Astrocyte of the spinal cord (primary cell): ENCODE measurements around the gene ZMAT5.
"Not testable (repeated sequence)": the region's sequence is repeated elsewhere in the genome, so short reads cannot be mapped to it uniquely, and the experiment has no call there.

Experiments
- DNase-seq: peaks from one replicate; pipeline ENCODE4 v3.0.0; 2011; ENCODE audit warnings: low read depth, low spot score
- H3K4me3 ChIP-seq: 2 replicates; pipeline ENCODE4 v1.5.1; 2011; ENCODE audit warnings: low read depth, mild to moderate bottlenecking, low read length, moderate library complexity
- in situ Hi-C: cut with HindIII; loops from 2 replicates; pipeline ENCODE4 v1.10.0; 2017; ENCODE audit warnings: low sequenced_read_pairs
- TF ChIP-seq, protein P1 (sequence below): IDR thresholded peaks from 2 replicates; pipeline ENCODE4 v1.5.1; 2012; ENCODE audit warnings: low read depth, mild to moderate bottlenecking, low read length, inconsistent platforms

ZMAT5 gene

GRCh38 chr22:29756341-29756740 is 10.5 kb downstream of the ZMAT5 start:
- TF ChIP-seq, protein P1, sequence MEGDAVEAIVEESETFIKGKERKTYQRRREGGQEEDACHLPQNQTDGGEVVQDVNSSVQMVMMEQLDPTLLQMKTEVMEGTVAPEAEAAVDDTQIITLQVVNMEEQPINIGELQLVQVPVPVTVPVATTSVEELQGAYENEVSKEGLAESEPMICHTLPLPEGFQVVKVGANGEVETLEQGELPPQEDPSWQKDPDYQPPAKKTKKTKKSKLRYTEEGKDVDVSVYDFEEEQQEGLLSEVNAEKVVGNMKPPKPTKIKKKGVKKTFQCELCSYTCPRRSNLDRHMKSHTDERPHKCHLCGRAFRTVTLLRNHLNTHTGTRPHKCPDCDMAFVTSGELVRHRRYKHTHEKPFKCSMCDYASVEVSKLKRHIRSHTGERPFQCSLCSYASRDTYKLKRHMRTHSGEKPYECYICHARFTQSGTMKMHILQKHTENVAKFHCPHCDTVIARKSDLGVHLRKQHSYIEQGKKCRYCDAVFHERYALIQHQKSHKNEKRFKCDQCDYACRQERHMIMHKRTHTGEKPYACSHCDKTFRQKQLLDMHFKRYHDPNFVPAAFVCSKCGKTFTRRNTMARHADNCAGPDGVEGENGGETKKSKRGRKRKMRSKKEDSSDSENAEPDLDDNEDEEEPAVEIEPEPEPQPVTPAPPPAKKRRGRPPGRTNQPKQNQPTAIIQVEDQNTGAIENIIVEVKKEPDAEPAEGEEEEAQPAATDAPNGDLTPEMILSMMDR, result no peak
- H3K4me3 ChIP-seq, result no peak overlapping the region
- in situ Hi-C loops, result no loop called here
- no peak for DNase-seq

- DNase-seq, result no peak
- TF ChIP-seq, protein P1, result no peak
- no peak overlapping the region for H3K4me3 ChIP-seq
- in situ Hi-C loops, result no loop called here
These were observed 10.9 kb downstream of the ZMAT5 start for GRCh38 chr22:29755889-29756288.

- in situ Hi-C loops, result not testable (repeated sequence)
These were observed 12.0 kb downstream of the ZMAT5 start for GRCh38 chr22:29754658-29755395.

DNA sequence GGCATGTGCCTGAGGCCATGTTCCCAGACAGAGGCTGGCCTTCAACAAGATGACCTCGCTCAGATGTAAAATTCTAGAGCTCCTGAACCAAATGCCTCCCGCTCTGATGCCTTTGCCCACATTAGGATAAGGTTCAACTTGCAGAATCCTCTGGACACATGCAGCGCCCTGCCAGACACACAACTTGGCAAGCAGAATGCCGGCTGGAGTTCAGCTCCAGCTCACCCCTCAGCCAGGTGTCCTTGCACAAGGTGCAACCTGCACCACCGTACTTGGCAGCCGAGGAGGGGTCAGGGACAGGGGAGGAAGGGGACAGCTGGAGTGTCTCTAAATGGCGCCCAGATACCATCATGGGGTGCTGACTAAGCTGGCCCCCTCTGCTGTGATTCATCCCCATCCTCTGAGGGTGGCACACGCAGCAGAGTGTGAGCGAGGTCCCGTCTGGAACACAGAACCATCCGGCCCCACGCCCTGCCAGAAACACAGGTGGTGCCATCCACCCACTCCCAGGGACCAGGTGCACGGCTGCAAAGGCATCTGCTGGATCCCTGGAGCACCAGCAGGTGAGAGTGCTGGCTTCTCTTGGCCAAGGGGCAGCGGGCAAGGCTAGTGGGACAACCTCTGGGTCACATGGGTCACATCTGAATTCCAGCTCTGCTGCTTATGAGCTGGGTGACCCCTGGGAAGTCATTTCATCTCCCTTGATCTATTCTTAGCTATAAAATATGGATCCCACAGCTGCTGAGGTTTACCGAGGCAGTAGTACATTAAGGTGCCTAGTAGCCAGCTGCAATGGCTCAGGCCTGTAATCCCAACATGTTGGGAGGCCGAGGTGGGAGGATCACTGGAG is 12.8 kb downstream of the ZMAT5 start:
- TF ChIP-seq, protein P1, result no peak
- in situ Hi-C loops, result no loop called here
- no peak for DNase-seq
- no peak overlapping the region for H3K4me3 ChIP-seq

More at GRCh38 chr22:29754658-29755395, 12.0 kb downstream of the ZMAT5 start:
- DNase-seq, H3K4me3 ChIP-seq: not testable (repeated sequence)

- H3K4me3 ChIP-seq, result no peak overlapping the region
- in situ Hi-C loops, result no loop called here
- TF ChIP-seq, protein P1, result no peak
- DNase-seq, result no peak
These were observed 15.1 kb downstream of the ZMAT5 start for GRCh38 chr22:29751669-29752068.

DNA sequence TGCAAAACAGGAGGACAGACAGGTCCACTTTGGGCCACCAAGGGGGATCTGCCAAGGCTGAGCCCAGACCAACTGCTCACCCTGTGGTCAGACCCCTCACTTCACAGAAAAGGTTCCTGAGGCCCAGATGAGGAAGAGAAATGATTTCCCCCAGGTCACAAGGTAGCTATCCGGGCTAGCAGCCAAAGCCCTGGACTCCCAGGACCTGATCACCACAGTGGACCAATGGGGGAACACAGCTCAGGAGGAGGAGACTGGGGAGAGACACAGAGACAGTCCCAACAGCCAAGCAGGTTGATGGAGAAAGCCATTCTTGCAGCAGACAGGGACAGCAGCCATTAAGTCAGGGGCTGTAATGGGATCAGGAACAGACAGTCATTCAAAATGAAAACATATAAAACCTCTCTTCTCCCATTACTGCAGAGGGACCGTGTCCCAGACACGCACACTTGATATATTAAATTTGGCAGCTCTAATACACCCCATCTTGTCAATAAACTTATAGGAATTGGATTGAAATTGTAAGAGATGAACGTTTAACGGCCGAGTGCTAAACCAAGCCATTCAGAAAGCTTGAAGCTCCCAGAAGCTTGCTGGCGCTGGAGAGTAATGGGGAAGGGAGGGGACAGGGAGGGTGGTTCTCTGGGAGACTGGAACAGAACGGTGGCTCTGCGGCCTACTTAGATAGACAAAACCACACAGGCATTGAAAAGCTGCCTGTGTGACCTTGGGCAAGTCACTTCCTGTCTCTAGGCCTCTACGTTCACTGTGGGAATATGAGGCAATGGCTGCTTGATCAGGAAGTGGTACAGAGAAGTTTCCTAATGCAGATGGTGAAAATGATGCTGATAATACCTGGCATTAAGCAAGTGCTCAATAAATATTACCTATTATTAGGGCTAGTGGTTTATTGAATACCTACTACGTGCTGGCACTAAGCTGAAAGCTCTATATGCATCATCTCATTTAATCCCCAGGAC is 16.0 kb downstream of the ZMAT5 start:
- H3K4me3 ChIP-seq, result no peak overlapping the region
- in situ Hi-C loops, result no loop called here
- no peak for DNase-seq
- TF ChIP-seq, protein P1, result no peak
